Esophagus squamous epithelium (tissue), 5 donors: ENCODE results near the gene PBRM1. TPM values are rescaled to one million over a fixed set of nuclear protein-coding genes. Genes with fewer than 3 reads are reported as not detected.

Source experiments
- DNase-seq: peaks from one replicate; lab custom pipeline; 2025; lab: John Stamatoyannopoulos, UW
- H3K27ac ChIP-seq, 4 donors: fragments of 200-600 bp; sonication (generic); one replicate each; pipeline ENCODE4 v1.5.1; 2016 to 2019; ENCODE audit warnings: mild to moderate bottlenecking in 1 of 4
- H3K27me3 ChIP-seq, 4 donors: fragments of 200-600 bp; sonication (generic); 1 replicate in 3 of 4; 2 replicates in 1 of 4; pipeline versions ENCODE4 v1.5.1 to v1.6.0; 2017 to 2021; ENCODE audit warnings: antibody characterized with exemption in 1 of 4
- H3K36me3 ChIP-seq, 3 donors: fragments of 200-600 bp; sonication (generic); one replicate each; pipeline ENCODE4 v1.5.1; 2016 to 2019
- H3K4me1 ChIP-seq, 3 donors: fragments of 200-600 bp; sonication (generic); one replicate each; pipeline ENCODE4 v1.5.1; 2017 to 2019
- H3K4me3 ChIP-seq, 4 donors: fragments of 200-600 bp; sonication (generic); 1 replicate in 3 of 4; 2 replicates in 1 of 4; pipeline ENCODE4 v1.5.1; 2016 to 2019; ENCODE audit warnings: mild to moderate bottlenecking in 2 of 4, moderate library complexity in 1 of 4
- H3K9me3 ChIP-seq, 3 donors: fragments of 200-600 bp; sonication (generic); one replicate each; pipeline ENCODE4 v1.5.1; 2016 to 2019
- CTCF ChIP-seq, 6 experiments: fragments of 450-650 bp in 4 of 6; fragments of 200-600 bp in 2 of 6; sonication (generic) in 2 of 6; IDR thresholded peaks; one replicate each; pipeline ENCODE4 v1.5.1; 2016 to 2019; ENCODE audit warnings: antibody characterized with exemption in 6 of 6, mild to moderate bottlenecking in 4 of 6, moderate library complexity in 4 of 6
- POLR2A ChIP-seq, 4 donors: fragments of 450-650 bp; IDR thresholded peaks; one replicate each; pipeline ENCODE4 v1.6.1; 2017; ENCODE audit warnings: antibody characterized with exemption in 4 of 4, mild to moderate bottlenecking in 4 of 4, moderate library complexity in 3 of 4
- whole genome bisulfite sequencing, 2 donors: methylation state at CpG; one replicate each; pipeline ENCODE4 v1.1.5; 2018; 5-methylcytosine and 5-hydroxymethylcytosine counted together
- intact Hi-C: fragments of 100-400 bp; cut with DNase I; formaldehyde crosslinking; loops from one replicate; pipeline ENCODE4 v1.15.0; 2022
- total RNA-seq, 4 donors: library from RNA; depleted of rRNA; stranded (reverse); fragments of >200 nt; gene quantifications; one replicate each; pipeline ENCODE4 v1.1.0, GENCODE V29; 2016
- donor health status: DM: yes; HTN: yes; CAD: no.

PBRM1 gene
- total RNA-seq, 4 donors from 2014 or later, result 34.0 to 76.4 (median 63.7) TPM

GRCh38 chr3:52719618-52720017 is 33.9 kb upstream of the PBRM1 start:
- H3K27ac ChIP-seq, result no peak overlapping the region
- peaks cover 0 to 23% (median 0%) of the 10 kb centered on the region in 3 donors for H3K36me3 ChIP-seq
- TF ChIP-seq CTCF (IDR thresholded peaks at IDR 0.05) (no peak), POLR2A (IDR thresholded peaks at IDR 0.05) (no peak)
- peaks cover 0 to 4% (median 0%) of the 10 kb centered on the region in 3 donors for H3K4me1 ChIP-seq
- H3K4me3 ChIP-seq, result no peak overlapping the region
- H3K27me3 ChIP-seq, result no peaks in the 10 kb centered on the region
- no peaks in the 10 kb centered on the region for H3K9me3 ChIP-seq
- no peak for DNase-seq
- intact Hi-C loops, result no loop called here

GRCh38 chr3:52715714-52716305 is 30.1 kb upstream of the PBRM1 start:
- no peaks in the 10 kb centered on the region for H3K9me3 ChIP-seq
- WGBS, 2 donors, result 50 to 100% methylated on average over 1 to 2 of the region's 11 CpGs
- peaks cover 0 to 8% (median 0%) of the 10 kb centered on the region in 3 donors for H3K4me1 ChIP-seq
- peaks cover 0 to 34% (median 0%) of the 10 kb centered on the region in 3 donors for H3K36me3 ChIP-seq
- H3K4me3 ChIP-seq, result no peak overlapping the region
- no peak for TF ChIP-seq CTCF (IDR thresholded peaks at IDR 0.05)
- no peak for TF ChIP-seq POLR2A (IDR thresholded peaks at IDR 0.05)
- no peak overlapping the region for H3K27ac ChIP-seq
- no peaks in the 10 kb centered on the region for H3K27me3 ChIP-seq
- intact Hi-C loops, result no loop called here
- DNase-seq, result no peak

GRCh38 chr3:52714335-52715302 is 28.9 kb upstream of the PBRM1 start:
- no peak for DNase-seq
- 57 to 66% methylated on average over 7 to 9 of the region's 39 CpGs for WGBS, 2 donors
- Histone ChIP-seq H3K27ac (no peak overlapping the region), H3K36me3 (peaks cover 0 to 38% (median 0%) of the 10 kb centered on the region in 3 donors), H3K27me3 (no peaks in the 10 kb centered on the region), H3K4me1 (peaks cover 0 to 8% (median 0%) of the 10 kb centered on the region in 3 donors), H3K9me3 (no peaks in the 10 kb centered on the region), H3K4me3 (no peak overlapping the region)
- TF ChIP-seq CTCF (IDR thresholded peaks at IDR 0.05) (no peak), POLR2A (IDR thresholded peaks at IDR 0.05) (no peak)
- intact Hi-C loops, result no loop called here

GRCh38 chr3:52712291-52713212 is 26.8 kb upstream of the PBRM1 start:
- H3K36me3 ChIP-seq, result peaks cover 0 to 43% (median 0%) of the 10 kb centered on the region in 3 donors
- H3K27ac ChIP-seq, result no peak overlapping the region
- no peak for DNase-seq
- no peaks in the 10 kb centered on the region for H3K9me3 ChIP-seq
- H3K27me3 ChIP-seq, result no peaks in the 10 kb centered on the region
- intact Hi-C loops, result no loop called here
- 88 to 96% methylated on average over 12 to 16 of the region's 17 CpGs for WGBS, 2 donors
- peaks cover 2 to 15% (median 3%) of the 10 kb centered on the region in 3 donors for H3K4me1 ChIP-seq
- TF ChIP-seq CTCF (IDR thresholded peaks at IDR 0.05) (no peak), POLR2A (IDR thresholded peaks at IDR 0.05) (no peak)
- H3K4me3 ChIP-seq, result no peak overlapping the region
